Gastroesophageal sphincter (tissue), 4 donors: Measurements from ENCODE around the gene POLH. TPM values are rescaled to one million over a fixed set of nuclear protein-coding genes. Genes with fewer than 3 reads are reported as not detected.

ENCODE experiments used
- ATAC-seq: fragments of 150-250 bp; one replicate; pipeline ENCODE4 v1.9.1; 2016; ENCODE audit warnings: mild to moderate bottlenecking, moderate library complexity
- H3K27ac ChIP-seq, 4 donors: fragments of 200-600 bp; sonication (generic) in 3 of 4; 1 replicate in 3 of 4; 2 replicates in 1 of 4; pipeline ENCODE4 v1.5.1; 2016 to 2019
- H3K27me3 ChIP-seq: fragments of 200-600 bp; sonication (generic); one replicate; pipeline ENCODE4 v1.5.1; 2019
- H3K36me3 ChIP-seq, 2 donors: fragments of 200-600 bp; sonication (generic); one replicate each; pipeline ENCODE4 v1.5.1; 2019; ENCODE audit warnings: control low read depth in 1 of 2
- H3K4me1 ChIP-seq, 3 donors: fragments of 200-600 bp; sonication (generic); 1 replicate in 2 of 3; 2 replicates in 1 of 3; pipeline ENCODE4 v1.5.1; 2016 to 2019; ENCODE audit warnings: control low read depth in 2 of 3
- H3K4me3 ChIP-seq, 2 donors: fragments of 200-600 bp; sonication (generic); one replicate each; pipeline ENCODE4 v1.5.1; 2019; ENCODE audit warnings: mild to moderate bottlenecking in 1 of 2, moderate library complexity in 1 of 2
- H3K9me3 ChIP-seq, 3 donors: fragments of 200-600 bp; sonication (generic); one replicate each; pipeline ENCODE4 v1.5.1; 2017 to 2019; ENCODE audit warnings: control low read depth in 2 of 3
- CTCF ChIP-seq, 4 experiments: fragments of 200-600 bp in 2 of 4; fragments of 450-650 bp in 2 of 4; sonication (generic) in 1 of 4; IDR thresholded peaks; one replicate each; pipeline ENCODE4 v1.5.1; 2017 to 2019; ENCODE audit warnings: antibody characterized with exemption in 4 of 4, mild to moderate bottlenecking in 2 of 4, moderate library complexity in 2 of 4
- EP300 ChIP-seq: sonication (generic); formaldehyde crosslinking; IDR thresholded peaks from one replicate; pipeline ENCODE4 v1.6.1; 2017; ENCODE audit warnings: antibody characterized with exemption, mild to moderate bottlenecking
- POLR2A ChIP-seq, 2 donors: fragments of 450-650 bp; IDR thresholded peaks; one replicate each; pipeline ENCODE4 v1.6.1; 2017; ENCODE audit warnings: antibody characterized with exemption in 2 of 2, mild to moderate bottlenecking in 2 of 2, moderate library complexity in 1 of 2
- POLR2AphosphoS5 ChIP-seq: sonication (generic); formaldehyde crosslinking; IDR thresholded peaks from one replicate; pipeline ENCODE4 v1.6.1; 2017; ENCODE audit warnings: antibody characterized with exemption
- WGBS, 2 donors: methylation state at CpG; one replicate each; pipeline ENCODE4 v1.1.5; 2018; ENCODE audit warnings: low coverage in 1 of 2; 5-methylcytosine and 5-hydroxymethylcytosine counted together
- total RNA-seq, 4 donors: library from RNA; depleted of rRNA; stranded (reverse); fragments of >200 nt; gene quantifications; one replicate each; pipeline ENCODE4 v1.1.0, GENCODE V29; 2016

POLH gene
- total RNA-seq, 4 donors from 2014 or later = 4.8 to 10.6 (median 7.9) TPM

DNA sequence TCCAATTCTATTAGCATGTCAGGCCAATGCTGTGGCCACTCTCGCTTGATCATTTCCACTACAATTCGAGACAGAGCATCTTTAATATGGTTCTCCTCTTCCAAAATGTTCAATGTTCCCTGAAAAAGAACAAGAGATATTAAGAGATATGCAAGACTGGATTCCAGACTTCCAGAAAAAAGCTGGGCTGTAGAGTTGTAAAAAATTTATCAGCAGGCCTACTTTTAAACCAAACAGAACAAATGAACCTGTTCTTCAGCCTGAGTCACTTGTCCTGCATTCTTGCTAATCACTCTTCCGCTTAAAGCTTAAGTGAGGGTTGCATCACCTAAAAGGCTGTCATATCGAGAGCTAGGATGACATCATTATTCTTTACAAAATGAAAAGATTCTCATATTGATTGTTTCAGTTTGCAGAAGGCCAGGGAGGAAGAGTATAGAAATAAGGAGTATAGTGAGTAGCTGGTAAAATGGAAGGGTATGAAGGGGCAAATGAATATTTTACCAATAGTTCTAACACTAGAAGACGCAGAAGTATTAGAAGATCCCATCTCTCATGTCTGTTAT, 5.0 kb upstream of the POLH start:
- 88 to 93% methylated on average over 5 of the region's 5 CpGs for WGBS, 2 donors
- peaks cover 0 to 16% (median 0%) of the 10 kb centered on the region in 3 donors for H3K4me1 ChIP-seq
- no peak overlapping the region for H3K27ac ChIP-seq
- ATAC-seq = no peak
- no peaks in the 10 kb centered on the region for H3K9me3 ChIP-seq
- TF ChIP-seq POLR2AphosphoS5 (no peak), POLR2A (IDR thresholded peaks at IDR 0.05) (no peak), EP300 (no peak), CTCF (IDR thresholded peaks at IDR 0.05) (no peak)
- H3K36me3 ChIP-seq = peaks cover 0 to 75% of the 10 kb centered on the region in 2 donors
- H3K27me3 ChIP-seq = no peaks in the 10 kb centered on the region
- no peak overlapping the region for H3K4me3 ChIP-seq

- Histone ChIP-seq H3K4me3 (no peak overlapping the region), H3K36me3 (peaks cover 0 to 65% of the 10 kb centered on the region in 2 donors), H3K27me3 (no peaks in the 10 kb centered on the region), H3K4me1 (peaks cover 0 to 23% (median 4%) of the 10 kb centered on the region in 3 donors), H3K9me3 (no peaks in the 10 kb centered on the region), H3K27ac (no peak overlapping the region)
- 97% methylated on average over 4 of the region's 4 CpGs; no CpG with 5 or more reads in 1 of the 2 donors for WGBS, 2 donors
- no peak for TF ChIP-seq EP300
- no peak for TF ChIP-seq CTCF (IDR thresholded peaks at IDR 0.05)
- TF ChIP-seq POLR2A (IDR thresholded peaks at IDR 0.05) = no peak
- no peak for TF ChIP-seq POLR2AphosphoS5
- no peak for ATAC-seq
Measured at GRCh38 chr6:43572015-43572414, 4.0 kb upstream of the POLH start.

DNA sequence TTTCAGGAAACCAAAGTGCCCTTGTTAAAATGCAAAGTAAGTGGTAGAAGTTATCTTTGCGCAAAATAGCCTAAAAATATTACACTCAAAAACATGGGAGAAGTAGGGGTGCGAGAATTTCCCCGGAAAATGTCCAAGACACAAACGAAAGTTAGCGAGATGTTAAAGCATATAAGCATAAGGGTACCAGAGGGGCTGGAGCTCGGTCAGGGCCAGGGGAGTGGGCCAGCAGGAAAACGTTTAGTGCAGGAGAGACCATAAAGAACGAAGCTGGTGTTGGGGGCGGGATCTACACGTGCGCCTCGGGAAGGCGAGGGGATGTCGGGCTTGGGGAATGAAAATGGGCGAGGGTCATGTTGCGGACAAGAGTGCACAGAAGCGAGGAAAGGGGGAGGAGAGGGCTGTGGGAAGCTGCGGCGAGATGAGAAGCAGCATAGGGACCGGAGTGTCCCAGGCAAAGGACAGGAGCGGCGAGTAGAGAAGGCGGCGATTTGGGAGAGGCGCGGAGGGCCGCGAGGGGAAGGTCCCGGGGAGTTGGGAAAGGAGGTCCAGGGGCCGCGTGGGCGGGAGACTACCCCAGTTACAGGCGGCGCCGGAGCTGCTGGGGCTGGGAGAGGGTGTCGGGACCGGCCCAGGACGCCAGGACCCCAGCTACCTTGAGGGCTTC, 747 bp upstream of the POLH start:
- Histone ChIP-seq H3K9me3 (no peaks in the 10 kb centered on the region), H3K4me3 (peak overlapping the region; percentile 78 to 89), H3K27ac (peak overlapping the region in 3 of 4 donors; percentile 78 to 83 (median 81)), H3K36me3 (peaks cover 0 to 33% of the 10 kb centered on the region in 2 donors), H3K27me3 (no peaks in the 10 kb centered on the region), H3K4me1 (peaks cover 0 to 37% (median 7%) of the 10 kb centered on the region in 3 donors)
- peak; percentile 37 for ATAC-seq
- no peak for TF ChIP-seq POLR2AphosphoS5
- 0% methylated on average over 29 to 31 of the region's 38 CpGs for WGBS, 2 donors

GRCh38 chr6:43578748-43579147, 2.8 kb downstream of the POLH start:
- no peak for ATAC-seq
- Histone ChIP-seq H3K27me3 (no peaks in the 10 kb centered on the region), H3K27ac (no peak overlapping the region), H3K36me3 (peaks cover 0 to 18% of the 10 kb centered on the region in 2 donors), H3K4me1 (peaks cover 0 to 37% (median 7%) of the 10 kb centered on the region in 3 donors), H3K4me3 (no peak overlapping the region), H3K9me3 (no peaks in the 10 kb centered on the region)
- 79 to 88% methylated on average over 3 of the region's 3 CpGs for WGBS, 2 donors
- TF ChIP-seq POLR2AphosphoS5 (no peak), POLR2A (IDR thresholded peaks at IDR 0.05) (no peak), EP300 (no peak)

GRCh38 chr6:43579171-43579570, 3.2 kb downstream of the POLH start:
- H3K9me3 ChIP-seq = no peaks in the 10 kb centered on the region
- peaks cover 0 to 32% (median 7%) of the 10 kb centered on the region in 3 donors for H3K4me1 ChIP-seq
- WGBS, 2 donors = 72 to 75% methylated on average over 2 of the region's 2 CpGs
- no peak for ATAC-seq
- H3K4me3 ChIP-seq = no peak overlapping the region
- H3K36me3 ChIP-seq = peaks cover 0 to 23% of the 10 kb centered on the region in 2 donors
- H3K27ac ChIP-seq = no peak overlapping the region
- H3K27me3 ChIP-seq = no peaks in the 10 kb centered on the region
- TF ChIP-seq EP300 (no peak), POLR2A (IDR thresholded peaks at IDR 0.05) (no peak), CTCF (IDR thresholded peaks at IDR 0.05) (no peak), POLR2AphosphoS5 (no peak)

- H3K9me3 ChIP-seq = no peaks in the 10 kb centered on the region
- no peak for ATAC-seq
Measured at GRCh38 chr6:43582911-43583310, 6.9 kb downstream of the POLH start.

More at GRCh38 chr6:43582911-43583310, 6.9 kb downstream of the POLH start:
- no peak overlapping the region for H3K4me3 ChIP-seq
- H3K36me3 ChIP-seq = peaks cover 6 to 57% of the 10 kb centered on the region in 2 donors
- H3K27me3 ChIP-seq = no peaks in the 10 kb centered on the region
- no peak for TF ChIP-seq POLR2AphosphoS5
- TF ChIP-seq EP300 = no peak
- no peak for TF ChIP-seq CTCF (IDR thresholded peaks at IDR 0.05)
- no peak for TF ChIP-seq POLR2A (IDR thresholded peaks at IDR 0.05)
- no peak overlapping the region for H3K27ac ChIP-seq
- 65 to 74% methylated on average over 5 of the region's 5 CpGs for WGBS, 2 donors
- H3K4me1 ChIP-seq = peaks cover 0 to 5% (median 0%) of the 10 kb centered on the region in 3 donors
